ENCODE measurements around the gene ARHGAP23.
"Not testable (repeated sequence)": the region's sequence is repeated elsewhere in the genome, so short reads cannot be mapped to it uniquely, and the experiment has no call there.

The ARHGAP23 gene

DNA sequence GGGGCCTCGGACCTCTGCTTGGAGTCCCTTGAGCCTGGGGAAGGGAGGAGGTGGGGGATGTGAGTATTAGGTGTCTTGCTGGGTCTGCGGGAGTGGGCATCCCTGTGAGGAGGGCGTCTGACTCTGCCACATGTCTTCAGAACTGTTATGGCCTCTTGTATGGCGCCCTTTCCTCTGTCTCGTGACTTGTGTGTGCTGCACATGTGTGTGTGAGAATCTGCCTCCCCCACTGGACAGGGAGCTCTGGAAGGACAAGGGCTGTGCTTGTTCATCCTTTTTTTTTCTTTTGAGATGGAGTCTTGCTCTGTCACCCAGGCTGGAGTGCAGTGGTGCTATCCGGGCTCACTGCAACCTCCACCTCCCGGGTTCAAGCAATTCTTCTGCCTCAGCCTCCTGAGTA, 33.4 kb downstream of the ARHGAP23 start:
- no peak for DNase-seq

DNA sequence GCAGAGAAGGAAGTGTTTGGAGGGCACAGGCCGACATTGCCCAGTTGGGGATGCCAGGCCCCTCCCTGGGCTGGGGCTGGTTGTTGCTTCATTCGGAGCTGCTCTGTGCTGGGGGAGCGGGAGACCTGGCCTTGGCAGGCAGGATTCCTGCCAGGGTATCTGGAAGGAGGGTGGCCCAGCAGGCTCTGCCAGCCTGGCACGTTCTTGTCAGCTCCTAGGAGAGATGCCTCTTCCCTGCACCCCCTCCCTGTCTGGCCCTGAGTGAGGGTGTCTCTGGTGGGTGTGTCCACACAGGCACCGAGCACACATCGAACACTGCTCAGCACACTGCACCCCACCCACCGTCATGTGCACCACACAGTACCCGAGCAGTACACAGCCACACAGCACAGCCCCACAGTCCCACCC, 35.2 kb downstream of the ARHGAP23 start:
- DNase-seq = no peak

DNA sequence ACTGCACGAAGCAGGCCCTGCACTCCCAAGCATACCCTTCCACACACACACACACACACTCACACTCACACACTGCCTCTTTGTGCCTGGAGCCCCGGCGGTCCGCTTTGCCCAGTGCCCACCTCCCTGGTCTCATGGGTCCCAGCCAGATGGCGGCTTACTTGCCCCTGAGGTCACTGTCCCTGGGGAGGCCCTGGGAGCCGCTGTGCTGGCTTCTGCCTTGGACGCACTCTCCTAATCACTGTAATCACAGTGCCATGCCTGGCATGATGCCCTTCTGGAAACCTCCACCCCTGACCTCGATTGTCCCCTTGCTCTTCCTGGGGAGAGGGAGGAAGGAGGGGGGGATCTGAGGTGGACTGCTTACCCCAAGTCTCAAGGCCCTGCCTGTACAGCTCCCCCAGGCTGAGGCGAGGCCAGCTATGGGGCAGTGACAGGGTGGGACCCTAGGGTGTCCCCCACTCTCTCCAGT, 36.0 kb downstream of the ARHGAP23 start:
- DNase-seq = no peak

DNA sequence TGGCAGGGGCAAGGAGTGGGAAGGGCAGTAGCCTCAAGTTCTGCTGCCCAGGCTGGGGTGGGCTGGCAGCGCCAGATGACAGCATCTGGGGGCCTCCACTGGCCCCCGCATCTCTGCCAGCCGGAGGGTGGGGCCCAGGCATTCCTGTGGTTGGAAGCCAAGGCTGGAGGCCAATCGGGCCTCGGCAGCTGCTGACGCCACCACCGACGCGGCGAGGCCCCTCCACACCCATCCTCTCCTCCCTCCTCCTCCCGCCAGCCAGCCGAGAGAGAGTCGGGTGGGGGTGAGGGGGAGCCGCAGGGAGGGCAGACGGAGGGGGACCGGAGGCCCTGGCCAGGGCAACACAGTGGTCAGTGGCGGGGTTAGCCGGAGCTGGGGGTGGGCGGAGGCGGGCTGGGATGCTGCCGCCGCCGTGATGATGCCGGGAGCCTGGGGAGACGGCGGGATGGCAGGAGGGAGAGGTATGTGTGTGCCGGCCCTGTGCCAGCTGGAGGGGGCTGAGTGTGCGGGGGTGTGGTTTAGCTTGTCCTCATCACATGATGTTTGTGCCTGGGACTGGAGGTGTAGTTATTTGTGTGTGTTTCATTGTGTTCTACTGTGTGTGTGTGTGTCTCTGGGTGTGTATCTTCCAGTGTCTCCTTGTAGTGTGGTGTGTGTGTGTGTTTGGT, 36.6 kb downstream of the ARHGAP23 start:
- DNase-seq = no peak

DNA sequence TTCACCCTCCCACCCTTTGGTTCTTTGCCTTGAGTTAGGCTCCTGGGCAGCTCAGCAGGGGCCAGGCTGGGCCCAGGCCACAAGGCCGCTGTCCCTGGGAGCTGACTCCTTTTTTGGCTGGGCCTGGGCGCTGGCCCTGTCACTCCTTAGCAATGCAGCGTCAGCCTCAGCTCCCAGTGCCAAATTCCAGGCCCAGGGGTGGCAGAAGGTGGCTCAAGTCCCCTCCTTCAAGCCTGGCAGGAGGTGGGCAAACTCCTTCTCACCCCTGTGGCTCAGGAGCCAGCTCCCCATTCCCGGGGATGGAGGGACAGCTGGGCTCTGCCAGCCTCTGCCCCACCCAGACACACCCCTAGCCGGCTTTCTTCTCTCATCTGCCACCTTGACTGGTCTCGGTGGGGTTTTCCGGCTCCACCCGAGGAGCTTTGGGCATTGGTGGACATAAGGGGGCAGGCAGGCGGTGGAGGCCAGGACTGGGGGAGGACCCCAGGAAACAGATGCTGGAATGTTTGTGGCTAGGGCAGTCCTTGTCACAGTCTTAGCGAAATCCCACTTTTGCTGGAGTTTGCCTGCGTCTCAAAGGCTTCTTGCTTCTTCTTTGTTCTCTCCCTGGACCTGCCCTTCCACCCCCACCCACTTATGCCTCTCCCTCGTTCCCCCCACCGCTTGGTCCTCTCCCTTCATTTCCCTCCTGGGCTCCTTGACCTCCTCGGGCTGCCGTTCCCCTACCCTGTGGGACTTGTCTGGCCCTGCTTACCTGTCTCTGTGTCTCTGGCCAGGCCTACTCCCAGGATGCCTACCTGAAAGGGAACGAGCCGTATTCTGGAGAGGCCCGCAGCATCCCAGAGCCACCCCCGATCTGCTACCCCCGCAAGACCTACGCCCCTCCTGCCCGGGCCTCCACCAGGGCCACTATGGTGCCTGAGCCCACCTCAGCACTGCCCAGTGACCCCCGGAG, 37.4 kb downstream of the ARHGAP23 start:
- DNase-seq = no peak

DNA sequence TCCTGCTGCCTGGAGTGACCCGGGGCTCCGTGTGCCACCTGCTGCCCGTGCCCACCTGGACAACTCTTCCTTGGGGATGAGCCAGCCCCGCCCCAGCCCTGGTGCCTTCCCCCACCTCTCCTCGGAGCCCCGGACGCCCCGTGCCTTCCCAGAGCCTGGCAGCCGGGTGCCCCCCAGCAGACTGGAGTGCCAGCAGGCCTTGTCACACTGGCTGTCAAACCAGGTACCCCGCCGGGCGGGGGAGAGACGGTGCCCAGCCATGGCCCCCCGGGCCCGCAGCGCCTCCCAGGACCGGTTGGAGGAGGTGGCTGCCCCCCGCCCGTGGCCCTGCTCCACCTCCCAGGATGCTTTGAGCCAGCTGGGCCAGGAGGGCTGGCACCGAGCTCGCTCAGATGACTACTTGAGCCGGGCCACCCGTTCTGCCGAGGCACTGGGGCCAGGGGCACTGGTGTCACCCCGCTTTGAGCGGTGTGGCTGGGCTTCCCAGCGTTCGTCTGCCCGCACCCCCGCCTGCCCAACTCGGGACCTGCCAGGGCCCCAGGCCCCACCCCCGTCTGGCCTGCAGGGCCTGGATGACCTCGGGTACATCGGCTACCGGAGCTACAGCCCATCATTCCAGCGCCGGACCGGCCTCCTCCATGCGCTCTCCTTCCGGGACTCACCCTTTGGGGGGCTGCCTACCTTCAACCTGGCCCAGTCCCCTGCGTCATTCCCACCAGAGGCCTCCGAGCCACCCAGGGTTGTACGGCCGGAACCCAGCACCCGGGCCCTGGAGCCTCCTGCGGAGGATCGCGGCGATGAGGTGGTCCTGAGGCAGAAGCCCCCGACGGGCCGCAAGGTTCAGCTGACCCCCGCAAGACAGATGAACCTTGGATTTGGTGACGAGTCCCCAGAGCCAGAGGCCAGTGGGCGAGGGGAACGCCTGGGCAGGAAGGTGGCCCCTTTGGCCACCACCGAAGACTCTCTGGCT, 38.4 kb downstream of the ARHGAP23 start:
- DNase-seq = no peak

DNA sequence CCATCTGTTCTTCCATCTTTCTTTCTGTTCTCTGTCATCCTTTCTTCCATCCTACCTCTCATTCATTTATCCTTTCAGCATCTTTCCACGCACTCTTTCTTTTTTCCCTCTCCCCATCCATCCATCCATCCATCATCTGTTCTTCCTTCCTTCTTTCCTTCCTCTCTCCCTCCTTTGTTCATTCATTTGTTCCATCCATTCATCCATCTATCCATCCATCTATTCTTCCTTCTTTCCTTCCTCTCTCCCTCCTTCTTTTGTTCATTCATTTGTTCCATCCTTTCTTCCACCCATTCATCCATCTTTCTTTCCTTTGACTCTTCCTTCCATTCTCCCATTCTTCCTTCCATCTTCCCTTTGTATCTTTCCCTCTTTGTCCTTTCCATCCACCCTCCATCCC, 39.2 kb downstream of the ARHGAP23 start:
- no peak for DNase-seq

DNA sequence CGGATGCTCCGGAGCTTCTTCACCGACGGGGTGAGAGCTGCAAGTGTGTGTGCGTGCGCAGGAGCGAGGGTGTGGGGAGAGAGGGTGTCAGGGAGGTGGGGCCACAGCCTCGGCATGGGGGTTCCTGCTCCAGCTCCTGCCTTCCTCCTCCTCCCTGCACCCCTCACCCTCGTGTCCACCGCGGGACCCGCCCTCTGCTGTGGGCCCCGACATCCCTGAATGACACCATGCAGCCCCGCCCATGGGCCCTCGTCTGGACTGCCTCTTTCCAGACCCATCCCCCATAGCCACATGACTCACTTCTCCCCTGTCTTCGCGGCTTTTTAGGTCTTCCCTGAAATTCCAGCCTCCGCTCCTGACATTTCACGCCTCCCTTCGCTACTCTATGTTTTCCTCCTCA, 41.6 kb downstream of the ARHGAP23 start:
- no peak for DNase-seq

DNA sequence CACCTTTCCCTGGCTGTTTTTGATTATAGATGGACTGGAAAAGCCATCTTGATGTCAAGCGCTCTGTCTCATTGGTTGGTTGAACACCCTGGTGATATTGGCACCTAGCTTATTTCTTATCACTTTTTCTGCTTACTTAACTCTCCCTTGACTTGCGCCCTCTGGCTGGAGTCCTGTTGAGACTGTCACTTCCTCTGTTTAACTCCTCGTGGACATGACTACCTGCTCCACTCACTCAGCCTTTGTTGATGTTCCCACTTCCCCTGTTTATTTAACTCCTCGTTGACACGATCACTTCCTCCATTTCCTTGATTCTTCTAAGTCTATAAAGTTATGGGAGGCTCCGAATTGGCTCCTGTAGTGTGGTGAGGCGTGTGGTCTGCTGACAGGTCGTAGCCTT, 43.0 kb downstream of the ARHGAP23 start:
- DNase-seq = not testable (repeated sequence)

DNA sequence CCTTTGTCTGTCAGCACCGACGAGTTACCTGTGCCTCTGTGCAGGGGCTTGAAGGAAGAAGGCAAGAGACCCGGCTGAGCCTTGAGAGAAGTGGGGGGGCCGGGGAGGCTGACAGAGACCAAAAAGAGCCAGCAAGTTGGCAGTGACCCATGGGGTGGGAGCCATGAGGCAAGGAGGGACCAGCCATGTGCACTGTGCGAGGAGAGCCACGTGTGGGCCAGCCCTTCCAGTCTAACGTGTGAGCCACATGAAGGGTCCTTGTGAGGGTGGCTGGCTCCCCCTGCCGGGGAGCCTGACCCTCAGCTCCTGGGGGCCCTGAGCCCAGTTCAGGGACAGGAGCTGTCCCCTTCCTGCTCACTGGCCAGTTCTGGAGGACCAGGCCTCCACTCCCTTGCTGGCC, 46.4 kb downstream of the ARHGAP23 start:
- DNase-seq = not testable (repeated sequence)

DNA sequence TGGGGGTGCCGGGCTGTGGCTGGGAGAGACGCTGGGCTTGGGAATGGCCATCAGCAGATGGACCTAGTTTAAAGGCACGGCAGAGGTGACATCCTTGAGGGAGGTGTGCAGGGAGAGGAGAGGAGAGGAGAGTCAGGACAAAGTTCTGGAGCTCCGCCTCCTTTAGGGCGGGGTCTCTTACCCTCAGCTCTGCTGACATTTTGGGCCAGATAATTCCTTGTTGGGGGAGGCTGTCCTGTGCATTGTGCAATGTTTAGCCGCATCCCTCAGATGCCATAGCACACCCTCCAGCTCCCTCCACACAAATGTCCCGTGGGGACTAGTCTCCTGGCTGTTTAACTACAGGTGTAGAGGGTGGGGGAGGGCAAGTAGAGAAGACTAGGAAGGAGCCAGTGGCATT, 48.3 kb downstream of the ARHGAP23 start:
- DNase-seq = no peak

DNA sequence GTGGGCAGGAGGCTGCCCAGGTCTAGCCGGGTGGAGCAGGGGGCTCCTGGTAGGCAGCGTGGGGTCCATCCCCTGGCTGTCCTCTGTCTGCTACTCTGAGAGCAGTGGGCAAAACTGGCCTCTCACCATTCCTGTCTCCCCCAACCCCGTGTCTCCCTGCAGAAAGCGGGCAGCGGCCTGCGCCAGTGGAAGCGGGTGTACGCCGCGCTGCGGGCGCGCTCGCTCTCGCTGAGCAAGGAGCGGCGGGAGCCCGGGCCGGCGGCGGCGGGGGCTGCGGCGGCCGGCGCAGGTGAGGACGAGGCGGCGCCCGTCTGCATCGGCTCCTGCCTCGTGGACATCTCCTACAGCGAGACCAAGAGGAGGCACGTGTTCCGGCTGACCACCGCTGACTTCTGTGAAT, 49.2 kb downstream of the ARHGAP23 start:
- DNase-seq = not testable (repeated sequence)

DNA sequence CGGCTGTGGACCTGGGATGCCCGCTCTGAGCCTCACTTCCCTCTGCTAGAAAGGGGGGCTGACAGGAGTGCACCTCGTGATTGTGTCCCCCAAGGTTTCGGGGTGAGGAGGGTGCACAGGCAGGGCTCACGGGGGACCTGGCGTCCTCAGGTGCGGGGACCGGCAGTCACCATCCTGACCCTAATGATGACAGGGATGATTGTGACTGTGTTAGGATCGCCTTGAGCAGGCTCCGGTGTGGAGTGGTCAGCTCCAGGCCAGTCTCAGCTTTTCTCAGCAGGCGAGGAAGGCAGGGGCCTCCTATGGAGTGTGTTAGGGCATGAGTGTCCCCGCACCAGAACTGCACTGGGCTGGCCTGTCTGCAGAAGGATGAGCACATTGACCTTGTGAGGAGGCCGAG, 49.7 kb downstream of the ARHGAP23 start:
- not testable (repeated sequence) for DNase-seq

DNA sequence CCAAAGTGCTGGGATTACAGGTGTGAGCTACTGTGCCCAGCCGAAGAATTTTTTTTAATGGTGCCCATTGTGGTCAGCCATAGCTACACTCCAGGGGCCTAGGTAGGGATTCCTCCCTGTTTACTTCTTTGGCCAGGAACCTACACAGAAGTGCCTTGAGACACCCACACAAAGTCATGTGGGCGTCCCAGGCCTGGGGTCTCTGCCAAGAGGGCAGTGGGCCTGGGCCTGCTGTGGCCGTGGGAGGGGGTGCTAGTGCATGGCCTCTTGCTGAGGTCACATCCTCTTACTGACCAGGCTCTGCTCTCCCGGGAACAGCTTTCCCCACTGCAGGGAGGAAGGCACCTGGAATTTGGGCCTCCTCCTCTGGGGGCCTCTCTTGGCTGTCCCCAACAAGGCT, 50.4 kb downstream of the ARHGAP23 start:
- DNase-seq = not testable (repeated sequence)

DNA sequence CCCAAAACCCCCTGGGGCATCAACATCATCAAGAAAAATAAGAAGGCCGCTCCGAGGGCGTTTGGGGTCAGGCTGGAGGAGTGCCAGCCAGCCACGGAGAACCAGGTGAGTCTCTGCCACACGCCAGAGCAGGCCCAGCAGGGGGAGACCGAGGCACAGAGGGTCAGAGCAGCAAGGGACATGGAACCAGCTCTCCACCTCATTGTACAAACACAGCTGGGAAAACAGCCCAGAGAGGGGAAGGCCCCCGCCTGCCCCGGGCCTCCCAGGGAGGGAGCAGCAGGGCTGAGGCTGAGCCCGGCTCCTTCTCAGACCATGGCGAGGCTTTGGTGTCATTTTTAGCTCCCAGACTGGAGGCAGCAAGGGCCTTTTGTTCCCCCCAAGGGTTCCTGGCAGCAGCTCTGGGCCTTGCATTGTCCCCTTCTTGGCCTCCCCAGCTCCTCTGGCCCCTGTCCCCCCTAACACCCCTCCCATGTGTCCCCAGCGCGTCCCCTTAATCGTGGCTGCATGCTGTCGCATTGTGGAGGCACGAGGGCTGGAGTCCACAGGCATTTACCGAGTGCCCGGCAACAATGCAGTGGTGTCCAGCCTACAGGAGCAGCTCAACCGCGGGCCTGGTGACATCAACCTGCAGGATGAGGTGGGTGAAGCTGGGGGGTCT, 53.9 kb downstream of the ARHGAP23 start:
- peak; percentile 48 for DNase-seq

DNA sequence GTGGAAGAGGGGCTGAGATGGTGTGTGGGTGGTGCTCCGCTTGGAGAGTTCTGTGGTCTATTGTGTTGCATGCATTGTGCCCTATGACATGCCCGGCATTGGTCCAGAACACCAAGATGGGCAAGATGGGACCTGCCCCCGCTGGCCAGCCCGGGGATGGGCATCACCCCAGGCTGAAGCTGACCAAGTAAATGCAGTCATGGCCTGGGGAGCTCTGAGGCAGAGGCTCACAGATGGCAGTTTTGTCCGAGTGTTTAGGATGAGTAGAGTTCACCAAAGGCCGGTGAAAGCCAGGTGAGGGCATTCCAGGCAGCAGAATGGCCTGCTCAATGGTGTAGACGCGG, 54.4 kb downstream of the ARHGAP23 start:
- DNase-seq = not testable (repeated sequence)

DNA sequence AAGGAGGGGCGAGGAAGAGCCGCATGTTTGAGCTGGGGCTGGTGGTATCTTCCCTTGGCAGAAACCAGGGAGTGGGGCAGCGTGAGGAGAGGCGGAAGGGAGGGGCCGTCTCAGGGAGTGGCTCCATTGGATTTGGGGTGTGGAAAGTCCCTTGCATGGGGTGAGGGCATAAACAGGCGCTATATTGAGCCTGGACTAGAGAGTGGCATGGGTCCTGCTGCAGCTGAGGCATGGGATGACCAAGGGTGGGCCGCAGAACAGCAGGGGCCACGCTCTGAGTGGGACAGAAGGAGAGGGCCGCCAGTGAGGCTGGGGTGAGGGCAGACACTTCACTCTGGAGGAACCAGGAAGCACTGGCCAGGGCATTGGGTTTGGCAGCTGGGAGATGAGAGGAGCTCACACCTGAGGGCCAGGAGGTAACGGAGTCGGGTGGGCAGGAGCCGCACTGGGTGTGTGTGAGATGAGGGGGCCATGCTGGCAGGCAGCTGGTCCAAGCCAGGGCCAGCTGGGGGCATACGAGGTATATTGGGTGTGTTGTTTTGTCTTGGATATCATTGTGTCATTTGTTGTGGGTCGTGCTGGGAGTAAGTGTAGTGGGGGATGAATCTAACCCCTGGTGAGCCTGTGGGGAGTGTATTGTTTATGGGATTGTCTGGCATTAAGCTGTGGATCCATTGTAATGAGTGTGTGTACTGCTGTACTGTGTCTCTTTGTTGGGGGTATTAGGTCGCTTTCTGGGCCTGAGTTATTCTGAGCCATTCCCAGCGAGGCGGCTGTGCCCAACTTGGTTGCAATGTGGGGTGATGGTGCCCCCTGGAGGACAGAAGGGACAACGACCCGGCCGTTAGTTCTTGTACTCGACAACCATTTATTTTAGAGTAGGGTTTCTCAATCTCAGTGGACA, 56.2 kb downstream of the ARHGAP23 start:
- peak; percentile 51 for DNase-seq

DNA sequence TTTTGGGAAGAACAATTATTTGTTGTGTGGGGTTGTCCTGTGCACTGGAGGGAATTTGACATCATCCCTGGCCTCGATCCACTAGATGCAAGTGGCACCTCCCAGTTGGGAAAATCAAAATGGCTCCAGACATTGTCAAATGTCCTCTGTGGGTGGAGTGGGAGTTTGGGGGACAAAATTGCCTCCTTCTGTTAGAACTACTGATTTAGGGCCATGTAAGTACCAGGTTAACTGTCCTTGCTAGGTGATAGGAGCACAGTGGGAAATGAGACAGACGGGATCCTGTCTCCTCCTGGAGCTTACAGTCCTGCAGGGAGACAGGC, 56.8 kb downstream of the ARHGAP23 start:
- no peak for DNase-seq

DNA sequence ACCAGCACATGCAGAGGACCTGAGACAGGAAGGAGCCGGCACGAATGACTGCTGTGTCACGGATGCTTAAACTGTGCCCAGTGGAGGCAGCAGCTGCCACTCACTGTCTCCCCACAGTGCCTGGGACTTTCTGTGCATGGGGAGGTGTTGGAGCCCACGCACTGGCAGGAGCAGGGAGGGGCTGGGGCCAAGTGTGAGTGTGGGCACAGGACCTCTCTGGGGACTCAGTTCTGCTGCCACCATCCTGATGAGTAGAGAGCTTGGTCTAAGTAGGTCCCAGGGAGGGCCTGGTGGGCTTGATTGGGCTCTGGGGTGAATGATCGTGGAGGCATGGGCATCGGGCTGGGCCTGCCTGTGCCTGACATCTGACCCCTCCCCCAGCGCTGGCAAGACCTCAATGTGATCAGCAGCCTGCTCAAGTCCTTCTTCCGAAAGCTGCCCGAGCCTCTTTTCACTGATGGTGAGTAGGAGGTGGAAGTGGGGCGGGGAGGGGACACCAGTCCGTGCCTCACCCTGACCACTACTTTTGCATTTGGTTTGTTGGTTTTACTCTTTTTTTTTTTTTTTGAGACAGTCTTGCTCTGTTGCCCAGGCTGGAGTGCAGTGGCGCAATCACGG, 57.5 kb downstream of the ARHGAP23 start:
- DNase-seq = not testable (repeated sequence)

DNA sequence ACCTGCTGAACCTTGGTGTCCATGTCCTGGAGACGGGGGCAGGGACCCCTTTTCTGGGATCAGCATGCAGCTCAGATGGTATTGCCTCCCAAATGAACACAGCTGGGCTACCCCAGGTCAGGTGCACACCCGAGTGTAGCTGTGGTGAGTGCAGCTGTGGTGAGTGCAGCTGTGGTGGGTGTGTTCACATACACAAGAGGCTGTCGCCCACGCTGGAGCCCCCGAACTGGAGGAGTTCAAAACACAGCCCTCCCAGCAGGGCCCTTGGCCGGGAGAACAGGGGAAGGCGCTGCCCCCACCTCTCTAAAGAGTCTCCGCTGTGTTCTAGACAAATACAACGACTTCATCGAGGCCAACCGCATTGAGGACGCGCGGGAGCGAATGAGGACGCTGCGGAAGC, 61.5 kb downstream of the ARHGAP23 start:
- not testable (repeated sequence) for DNase-seq
